LNCAP (cell line): Measurements from ENCODE around the gene SMYD3.

Source experiments
- CTCF ChIP-seq: fragments of 450-650 bp; IDR thresholded peaks from 2 replicates; pipeline ENCODE4 v1.5.1; 2017; ENCODE audit warnings: mild to moderate bottlenecking

The SMYD3 gene

GRCh38 chr1:246367041-246367440 is 140.0 kb downstream of the SMYD3 start:
- TF ChIP-seq CTCF: no peak

DNA sequence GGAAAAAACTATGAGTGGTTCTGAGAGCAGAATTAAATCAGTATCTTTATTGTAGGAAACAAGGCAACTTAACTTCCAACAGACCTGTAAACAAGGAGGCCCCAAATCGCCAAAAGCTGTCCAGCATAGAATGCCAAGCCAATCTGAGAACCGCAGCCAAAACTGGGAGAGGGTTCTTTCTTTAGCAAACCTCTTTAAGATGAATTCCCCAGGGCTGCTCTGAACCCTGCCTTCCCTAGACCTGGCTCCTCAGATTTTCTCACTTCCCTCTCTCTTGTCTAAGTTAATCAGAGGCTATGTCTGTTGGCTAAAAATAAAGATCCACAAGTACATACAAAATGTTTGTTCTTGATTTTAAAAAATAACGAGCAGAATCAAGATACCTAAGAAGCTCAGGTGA is 141.4 kb downstream of the SMYD3 start:
- TF ChIP-seq CTCF: no peak

DNA sequence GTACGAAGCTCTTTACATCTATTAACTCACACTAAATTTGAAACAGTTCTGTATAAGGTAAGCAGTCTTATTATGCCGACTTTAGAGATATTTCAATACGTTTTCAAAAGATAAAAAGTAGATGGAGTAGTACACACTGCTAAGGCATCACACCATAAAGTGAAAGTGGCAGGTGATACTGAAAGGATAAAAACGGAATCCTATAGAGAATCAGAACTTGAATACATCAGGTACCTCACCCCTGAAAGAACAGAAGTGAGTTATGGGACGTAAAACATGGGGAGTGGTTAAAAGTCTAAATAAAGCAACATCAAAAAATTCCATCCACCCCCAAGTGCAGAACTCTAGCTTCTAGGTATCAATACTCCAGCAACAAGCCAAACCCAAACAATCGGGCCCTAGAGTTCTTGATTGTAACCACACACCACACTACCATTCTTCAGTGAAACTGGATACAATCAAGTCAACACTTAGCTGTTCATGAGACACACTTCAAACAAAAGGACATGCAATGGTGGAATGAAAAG is 142.6 kb downstream of the SMYD3 start:
- TF ChIP-seq CTCF: no peak

GRCh38 chr1:246355411-246356230 is 151.5 kb downstream of the SMYD3 start:
- no peak for TF ChIP-seq CTCF

- no peak for TF ChIP-seq CTCF
Observed at GRCh38 chr1:246351721-246352120, 155.4 kb downstream of the SMYD3 start.

GRCh38 chr1:246350745-246351144 is 156.3 kb downstream of the SMYD3 start:
- TF ChIP-seq CTCF: no peak

DNA sequence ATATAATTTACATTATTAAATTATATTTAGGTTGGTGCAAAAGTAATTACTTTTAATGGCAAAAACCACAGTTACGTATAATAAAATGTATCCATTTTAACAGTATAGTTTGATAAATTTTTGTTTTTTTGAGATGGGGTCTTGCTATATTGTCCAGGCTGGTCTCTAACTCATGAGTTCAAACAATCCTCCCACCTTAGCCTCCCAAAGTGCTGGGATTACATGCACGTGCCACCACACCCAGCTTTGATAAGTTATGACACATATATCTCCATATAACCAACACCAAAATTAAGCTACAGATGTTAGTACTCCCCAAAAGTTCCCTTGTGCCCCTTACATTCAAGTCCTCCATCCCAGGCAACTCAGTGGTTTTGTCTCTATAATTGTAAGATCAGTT is 163.1 kb downstream of the SMYD3 start:
- no peak for TF ChIP-seq CTCF

DNA sequence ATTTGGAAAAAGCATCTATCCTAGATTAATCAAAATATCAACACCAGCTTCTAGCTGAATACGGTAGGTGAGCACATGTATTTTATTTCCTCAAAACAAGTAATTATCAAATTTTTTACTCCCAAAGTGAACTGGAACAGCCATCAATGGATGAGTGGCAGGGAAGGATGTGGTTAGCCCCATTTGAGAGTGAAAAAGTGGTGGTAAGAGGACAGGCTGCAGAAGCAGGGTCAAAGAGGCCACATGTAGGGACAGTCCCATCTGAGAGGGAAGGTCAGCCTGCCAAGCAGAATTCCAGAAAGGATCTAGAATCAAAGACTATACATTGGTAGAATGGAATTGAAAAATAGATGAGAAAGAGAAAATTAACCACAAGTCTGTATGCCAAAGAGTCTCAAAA is 163.8 kb downstream of the SMYD3 start:
- no peak for TF ChIP-seq CTCF
